RWPE2 (cell line): ENCODE results near the gene ZNF699.
"Not testable (repeated sequence)": the region's sequence is repeated elsewhere in the genome, so short reads cannot be mapped to it uniquely, and the experiment has no call there.

Source experiments
- ATAC-seq: fragments of 200-7000 bp; cut with Tn5 transposase; 3 replicates; pipeline ENCODE4 v1.9.1; 2021; ENCODE audit warnings: low read depth
- DNase-seq: peaks from one replicate; pipeline ENCODE4 v3.0.0-alpha.2; 2020; ENCODE audit warnings: low spot score
- H3K27ac ChIP-seq: fragments of 450-650 bp; 2 replicates; pipeline ENCODE4 v1.5.1; 2017; ENCODE audit warnings: mild to moderate bottlenecking; ENCODE audit not compliant: poor library complexity, severe bottlenecking
- H3K27me3 ChIP-seq: fragments of 250-450 bp; sonication (Bioruptor Pico); 2 replicates; pipeline ENCODE4 v1.5.1; 2021; ENCODE audit warnings: mild to moderate bottlenecking, moderate library complexity; ENCODE audit not compliant: insufficient read depth, poor library complexity, severe bottlenecking
- H3K36me3 ChIP-seq: fragments of 250-450 bp; sonication (Bioruptor Pico); 2 replicates; pipeline ENCODE4 v1.5.1; 2020; ENCODE audit warnings: low read depth, mild to moderate bottlenecking, moderate library complexity
- H3K4me1 ChIP-seq: fragments of 250-450 bp; sonication (Bioruptor Pico); 2 replicates; pipeline ENCODE4 v1.5.1; 2021; ENCODE audit warnings: mild to moderate bottlenecking, moderate library complexity; ENCODE audit not compliant: insufficient read depth, poor library complexity, severe bottlenecking
- H3K4me3 ChIP-seq: fragments of 250-450 bp; sonication (Bioruptor Pico); 2 replicates; pipeline ENCODE4 v1.5.1; 2021; ENCODE audit warnings: mild to moderate bottlenecking, moderate library complexity; ENCODE audit not compliant: severe bottlenecking
- H3K9me3 ChIP-seq: fragments of 250-450 bp; sonication (Bioruptor Pico); 2 replicates; pipeline ENCODE4 v1.5.1; 2021; ENCODE audit warnings: mild to moderate bottlenecking, moderate library complexity; ENCODE audit not compliant: severe bottlenecking
- TF ChIP-seq, protein P1 (sequence below): fragments of 450-650 bp; IDR thresholded peaks from one replicate; pipeline ENCODE4 v1.5.1; 2017; ENCODE audit warnings: mild to moderate bottlenecking, moderate library complexity; ENCODE audit not compliant: poor library complexity, severe bottlenecking

The ZNF699 gene

DNA sequence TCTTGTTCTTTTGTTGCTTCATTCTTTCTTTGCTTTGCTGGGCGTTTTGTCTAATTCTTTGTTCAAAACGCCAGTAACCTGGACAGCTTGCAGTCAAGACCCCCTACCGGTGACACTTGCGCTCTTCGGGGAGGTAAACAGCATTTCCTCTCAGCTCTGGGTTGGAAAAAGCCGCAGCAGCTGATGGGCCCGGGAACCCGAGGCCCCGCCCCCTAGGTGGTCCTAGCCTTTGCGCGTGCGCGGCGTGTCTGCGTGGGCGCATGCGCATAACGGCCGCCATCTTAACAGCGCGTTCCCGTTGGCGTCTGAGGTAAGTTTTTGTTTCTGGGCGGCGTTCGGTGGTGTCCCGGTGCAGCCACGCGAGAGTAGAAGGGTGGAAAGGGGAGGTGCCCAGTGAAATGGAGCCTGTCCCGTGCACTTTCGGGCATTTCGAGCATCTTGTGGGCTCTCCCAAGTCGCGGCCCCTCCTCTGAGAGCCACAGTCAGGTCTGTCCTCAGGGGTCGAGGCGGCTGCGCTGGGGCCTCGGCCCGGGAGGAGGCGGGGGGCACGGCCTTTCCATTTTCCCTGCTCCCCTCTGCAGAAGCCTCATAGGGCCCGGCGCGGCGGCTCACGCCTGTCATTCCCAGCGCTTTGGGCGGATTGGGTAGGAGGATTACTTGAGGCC, 14.4 kb upstream of the ZNF699 start, which contains the start of gene ZNF559:
Gene ZNF559, plus strand, starts transcription at position 261 of the 665 bp plus-strand sequence. CDS start 14,371 bp downstream, outside the sequence.
- Histone ChIP-seq H3K27me3 (no peaks in the 10 kb centered on the region), H3K27ac (peak within 1 kb of the TSS; percentile 60), H3K36me3 (peaks cover 15% of the 10 kb centered on the region), H3K4me3 (peak within 1 kb of the TSS; percentile 47), H3K4me1 (no peaks in the 10 kb centered on the region), H3K9me3 (peaks cover 4% of the 10 kb centered on the region)
- ATAC-seq (peak; percentile 98), DNase-seq (peak; percentile 91)
- TF ChIP-seq, protein P1, sequence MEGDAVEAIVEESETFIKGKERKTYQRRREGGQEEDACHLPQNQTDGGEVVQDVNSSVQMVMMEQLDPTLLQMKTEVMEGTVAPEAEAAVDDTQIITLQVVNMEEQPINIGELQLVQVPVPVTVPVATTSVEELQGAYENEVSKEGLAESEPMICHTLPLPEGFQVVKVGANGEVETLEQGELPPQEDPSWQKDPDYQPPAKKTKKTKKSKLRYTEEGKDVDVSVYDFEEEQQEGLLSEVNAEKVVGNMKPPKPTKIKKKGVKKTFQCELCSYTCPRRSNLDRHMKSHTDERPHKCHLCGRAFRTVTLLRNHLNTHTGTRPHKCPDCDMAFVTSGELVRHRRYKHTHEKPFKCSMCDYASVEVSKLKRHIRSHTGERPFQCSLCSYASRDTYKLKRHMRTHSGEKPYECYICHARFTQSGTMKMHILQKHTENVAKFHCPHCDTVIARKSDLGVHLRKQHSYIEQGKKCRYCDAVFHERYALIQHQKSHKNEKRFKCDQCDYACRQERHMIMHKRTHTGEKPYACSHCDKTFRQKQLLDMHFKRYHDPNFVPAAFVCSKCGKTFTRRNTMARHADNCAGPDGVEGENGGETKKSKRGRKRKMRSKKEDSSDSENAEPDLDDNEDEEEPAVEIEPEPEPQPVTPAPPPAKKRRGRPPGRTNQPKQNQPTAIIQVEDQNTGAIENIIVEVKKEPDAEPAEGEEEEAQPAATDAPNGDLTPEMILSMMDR: peak; percentile 52

DNA sequence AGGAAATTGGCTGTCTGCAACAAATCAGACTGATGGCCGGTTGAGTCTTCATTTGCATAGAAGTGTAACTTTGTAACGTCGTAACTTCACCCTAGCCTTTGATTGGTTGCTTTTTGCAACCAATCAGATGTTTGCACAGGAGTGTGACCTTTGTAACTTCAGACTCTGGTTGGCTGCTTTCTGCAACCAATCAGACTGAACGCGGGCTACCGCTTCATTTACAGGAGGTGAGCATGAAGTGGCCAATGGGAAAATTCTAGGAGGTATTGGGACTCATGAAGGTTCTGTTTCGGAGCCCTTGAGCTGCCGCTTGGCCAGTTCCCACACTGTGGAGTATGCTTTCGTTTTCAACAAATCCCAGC, 13.9 kb upstream of the ZNF699 start:
- DNase-seq: no peak
- ATAC-seq: peak; percentile 74
- Histone ChIP-seq H3K27me3 (no peaks in the 10 kb centered on the region), H3K9me3 (peaks cover 4% of the 10 kb centered on the region), H3K4me1 (no peaks in the 10 kb centered on the region), H3K4me3 (peak overlapping the region; percentile 47), H3K27ac (peak overlapping the region; percentile 60), H3K36me3 (peaks cover 10% of the 10 kb centered on the region)
- TF ChIP-seq, protein P1: no peak

DNA sequence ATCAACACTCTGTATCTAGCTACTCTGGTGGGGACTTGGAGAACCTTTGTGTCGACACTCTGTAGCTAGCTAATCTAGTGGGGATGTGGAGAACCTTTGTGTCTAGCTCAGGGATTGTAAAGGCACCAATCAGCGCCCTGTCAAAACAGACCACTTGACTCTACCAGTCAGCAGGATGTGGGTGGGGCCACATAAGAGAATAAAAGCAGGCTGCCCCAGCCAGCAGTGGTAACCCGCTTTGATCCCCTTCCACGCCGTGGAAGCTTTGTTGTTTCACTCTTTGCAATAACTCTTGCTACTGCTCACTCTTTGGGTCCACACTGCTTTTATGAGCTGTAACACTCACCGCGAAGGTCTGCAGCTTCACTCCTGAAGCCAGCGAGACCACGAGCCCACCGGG, 12.6 kb upstream of the ZNF699 start:
- H3K4me1 ChIP-seq, H3K4me3 ChIP-seq, ATAC-seq, H3K27me3 ChIP-seq, DNase-seq, H3K36me3 ChIP-seq, H3K27ac ChIP-seq, H3K9me3 ChIP-seq: not testable (repeated sequence)

DNA sequence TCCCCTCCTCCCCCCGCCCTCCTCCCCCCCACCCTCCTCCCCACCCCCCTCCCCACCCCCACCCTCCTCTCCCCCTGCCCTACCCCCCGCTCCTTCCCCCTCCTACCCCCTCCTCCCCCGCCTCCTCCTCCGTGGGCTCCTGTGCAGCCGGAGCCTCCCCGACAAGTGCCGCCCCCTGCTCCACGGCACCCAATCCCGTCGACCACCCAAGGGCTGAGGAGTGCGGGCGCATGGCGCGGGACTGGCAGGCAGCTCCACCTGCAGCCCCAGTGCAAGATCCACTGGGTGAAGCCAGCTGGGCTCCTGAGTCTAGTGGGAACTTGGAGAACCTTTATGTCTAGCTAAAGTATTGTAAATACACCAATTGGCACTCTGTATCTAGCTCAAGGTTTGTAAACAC, 12.1 kb upstream of the ZNF699 start:
- not testable (repeated sequence) for DNase-seq, H3K4me3 ChIP-seq, H3K9me3 ChIP-seq, H3K4me1 ChIP-seq, H3K36me3 ChIP-seq, ATAC-seq, H3K27ac ChIP-seq, H3K27me3 ChIP-seq

DNA sequence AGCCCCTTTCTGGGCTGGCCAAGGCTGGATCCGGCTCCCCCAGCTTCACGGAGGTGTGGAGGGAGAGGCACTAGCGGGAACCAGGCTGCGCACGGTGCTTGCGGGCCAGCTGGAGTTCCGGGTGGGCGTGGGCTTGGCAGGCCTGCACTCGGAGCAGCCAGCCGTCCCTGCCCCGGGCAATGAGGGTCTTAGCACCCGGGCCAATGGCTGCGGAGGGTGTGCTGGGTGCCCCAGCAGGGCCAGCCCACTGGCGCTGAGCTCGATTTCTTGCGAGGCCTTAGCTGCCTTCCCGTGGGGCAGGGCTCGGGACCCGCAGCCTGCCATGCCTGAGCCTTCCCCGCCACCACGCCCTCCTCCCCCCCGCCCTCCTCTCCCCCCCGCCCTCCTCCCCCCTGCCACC, 11.7 kb upstream of the ZNF699 start:
- H3K27me3 ChIP-seq: no peaks in the 10 kb centered on the region
- peaks cover 3% of the 10 kb centered on the region for H3K9me3 ChIP-seq
- no peak overlapping the region for H3K27ac ChIP-seq
- peaks cover 2% of the 10 kb centered on the region for H3K36me3 ChIP-seq
- H3K4me3 ChIP-seq: no peak overlapping the region
- ATAC-seq (no peak), DNase-seq (no peak)
- TF ChIP-seq, protein P1: no peak
- H3K4me1 ChIP-seq: no peaks in the 10 kb centered on the region

DNA sequence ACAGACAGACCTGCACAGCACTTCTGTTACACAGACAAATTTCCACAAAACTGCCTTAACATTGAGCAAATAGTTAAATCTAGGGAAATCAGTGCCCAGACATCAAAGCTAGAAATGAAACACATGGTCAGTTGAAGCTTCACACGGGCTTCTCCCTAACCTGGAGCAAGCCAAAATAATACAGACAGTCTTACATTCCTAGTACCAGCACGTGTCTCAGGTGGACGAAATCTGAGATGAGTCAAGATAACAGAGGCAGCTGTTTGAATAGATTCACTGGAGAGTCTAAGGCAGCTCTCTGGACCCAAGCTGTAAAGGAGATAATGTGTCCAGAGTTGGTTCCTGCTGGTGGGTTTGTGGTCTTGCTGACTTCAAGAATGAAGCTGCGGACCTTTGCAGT, 4.1 kb upstream of the ZNF699 start:
- no peak for DNase-seq
- TF ChIP-seq, protein P1: no peak
- no peak overlapping the region for H3K27ac ChIP-seq
- ATAC-seq: no peak
- no peaks in the 10 kb centered on the region for H3K4me1 ChIP-seq
- H3K36me3 ChIP-seq: no peaks in the 10 kb centered on the region
- no peak overlapping the region for H3K4me3 ChIP-seq
- peaks cover 3% of the 10 kb centered on the region for H3K9me3 ChIP-seq
- no peaks in the 10 kb centered on the region for H3K27me3 ChIP-seq
